Measurements from ENCODE around the gene FAAP20. TPM values are rescaled to one million over a fixed set of nuclear protein-coding genes. Genes with fewer than 3 reads are reported as not detected.
A peak's percentile ranks its signal among the peaks of the same experiment; 100 is the strongest.

FAAP20 gene
- total and polyA plus RNA-seq, 9 of the 15 experiments (the other 6 are each of a cell fraction or from before 2014, with no cell fraction given): 0.58 to 143 (median 9.9) TPM

DNA sequence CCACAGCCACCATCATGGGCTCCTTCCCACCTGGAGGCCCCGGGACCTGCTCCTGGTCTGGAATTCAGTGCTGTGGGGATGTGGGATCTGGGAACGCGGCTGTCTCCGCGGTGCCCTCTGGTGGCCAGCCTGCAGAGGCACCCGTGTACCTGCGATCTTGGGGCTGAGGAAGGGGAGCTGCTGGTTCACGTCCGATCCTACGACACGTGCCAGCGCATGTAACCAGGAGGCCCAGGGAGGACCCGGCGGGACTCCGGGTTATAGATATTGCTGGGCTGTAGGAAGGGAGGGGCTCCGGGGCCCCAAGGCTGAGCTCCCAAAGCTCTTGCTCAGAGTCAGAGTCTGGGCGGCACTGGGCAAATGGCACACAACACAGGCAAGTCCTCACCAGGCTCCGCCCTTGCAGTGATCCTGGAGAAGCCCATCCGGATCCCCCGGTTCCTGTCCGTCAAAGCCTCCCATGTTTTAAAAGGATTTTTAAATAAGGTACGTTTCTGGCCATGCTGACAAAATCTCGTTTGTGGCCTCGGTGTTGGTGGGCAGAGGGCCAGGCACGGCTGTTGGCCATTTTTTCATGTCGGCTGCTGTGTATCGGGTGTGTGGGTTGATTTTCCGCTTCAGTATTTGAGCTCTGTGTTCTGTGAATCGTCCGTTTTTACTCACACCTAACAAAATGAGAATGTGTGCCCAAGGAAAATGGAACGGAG, 20.1 kb downstream of the FAAP20 start (continued):
- TF ChIP-seq, protein P1, sequence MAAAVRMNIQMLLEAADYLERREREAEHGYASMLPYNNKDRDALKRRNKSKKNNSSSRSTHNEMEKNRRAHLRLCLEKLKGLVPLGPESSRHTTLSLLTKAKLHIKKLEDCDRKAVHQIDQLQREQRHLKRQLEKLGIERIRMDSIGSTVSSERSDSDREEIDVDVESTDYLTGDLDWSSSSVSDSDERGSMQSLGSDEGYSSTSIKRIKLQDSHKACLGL (CRISPR knock-in tag; IDR thresholded peaks at IDR 0.05; ENCODE audit: borderline replicate concordance, poor library complexity, severe bottlenecking): no peak
- TF ChIP-seq, protein P2, sequence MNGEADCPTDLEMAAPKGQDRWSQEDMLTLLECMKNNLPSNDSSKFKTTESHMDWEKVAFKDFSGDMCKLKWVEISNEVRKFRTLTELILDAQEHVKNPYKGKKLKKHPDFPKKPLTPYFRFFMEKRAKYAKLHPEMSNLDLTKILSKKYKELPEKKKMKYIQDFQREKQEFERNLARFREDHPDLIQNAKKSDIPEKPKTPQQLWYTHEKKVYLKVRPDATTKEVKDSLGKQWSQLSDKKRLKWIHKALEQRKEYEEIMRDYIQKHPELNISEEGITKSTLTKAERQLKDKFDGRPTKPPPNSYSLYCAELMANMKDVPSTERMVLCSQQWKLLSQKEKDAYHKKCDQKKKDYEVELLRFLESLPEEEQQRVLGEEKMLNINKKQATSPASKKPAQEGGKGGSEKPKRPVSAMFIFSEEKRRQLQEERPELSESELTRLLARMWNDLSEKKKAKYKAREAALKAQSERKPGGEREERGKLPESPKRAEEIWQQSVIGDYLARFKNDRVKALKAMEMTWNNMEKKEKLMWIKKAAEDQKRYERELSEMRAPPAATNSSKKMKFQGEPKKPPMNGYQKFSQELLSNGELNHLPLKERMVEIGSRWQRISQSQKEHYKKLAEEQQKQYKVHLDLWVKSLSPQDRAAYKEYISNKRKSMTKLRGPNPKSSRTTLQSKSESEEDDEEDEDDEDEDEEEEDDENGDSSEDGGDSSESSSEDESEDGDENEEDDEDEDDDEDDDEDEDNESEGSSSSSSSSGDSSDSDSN (IDR thresholded peaks at IDR 0.05; ENCODE audit: borderline replicate concordance in 1 of 2, low read depth in 2 of 2, low read length in 2 of 2): no peak
- TF ChIP-seq MTA3 (IDR thresholded peaks at IDR 0.05; ENCODE audit: borderline replicate concordance) (0 out of 2 replicates have a peak, but pooled peaks have one; percentile 47), CBX1 (IDR thresholded peaks at IDR 0.05; ENCODE audit: low read depth) (no peak), NFRKB (IDR thresholded peaks at IDR 0.05; ENCODE audit: low read depth) (no peak), EZH2 (IDR thresholded peaks at IDR 0.05; ENCODE audit: borderline replicate concordance, low read depth, low read length) (no peak), KAT7 (CRISPR knock-in tag; IDR thresholded peaks at IDR 0.05; ENCODE audit: borderline replicate concordance) (no peak), DPF2 (IDR thresholded peaks at IDR 0.05) (no peak), ZNF766 (CRISPR knock-in tag; conservative IDR thresholded peaks at IDR 0.05) (no peak), CC2D1A (IDR thresholded peaks at IDR 0.05) (no peak), ZNF3 (CRISPR knock-in tag; IDR thresholded peaks at IDR 0.05) (no peak), NEUROD1 (IDR thresholded peaks at IDR 0.05; ENCODE audit: borderline replicate concordance, low read depth, low read length, partially characterized antibody) (no peak), CBX3 (IDR thresholded peaks at IDR 0.05; ENCODE audit: borderline replicate concordance in 1 of 2, low read length in 2 of 2) (no peak), ZNF589 (CRISPR knock-in tag; IDR thresholded peaks at IDR 0.05; ENCODE audit: low read depth) (no peak), YBX1 (IDR thresholded peaks at IDR 0.05) (no peak), TARDBP (IDR thresholded peaks at IDR 0.05) (no peak), SLC30A9 (CRISPR knock-in tag; IDR thresholded peaks at IDR 0.05) (no peak), ASH1L (IDR thresholded peaks at IDR 0.05; ENCODE audit: borderline replicate concordance, low read depth, partially characterized antibody) (no peak), TEAD4 (IDR thresholded peaks at IDR 0.05; ENCODE audit: low read length) (peak; percentile 21; the same call in 1 of the 2 replicates), TEAD4 (CRISPR knock-in tag; IDR thresholded peaks at IDR 0.05; ENCODE audit: borderline replicate concordance) (no peak; the same call in 1 of the 2 replicates), CAMTA2 (CRISPR knock-in tag; conservative IDR thresholded peaks at IDR 0.05) (no peak), BCOR (IDR thresholded peaks at IDR 0.05) (peak; percentile 44; the same call in 1 of the 2 replicates)
- TF ChIP-seq, protein P3, sequence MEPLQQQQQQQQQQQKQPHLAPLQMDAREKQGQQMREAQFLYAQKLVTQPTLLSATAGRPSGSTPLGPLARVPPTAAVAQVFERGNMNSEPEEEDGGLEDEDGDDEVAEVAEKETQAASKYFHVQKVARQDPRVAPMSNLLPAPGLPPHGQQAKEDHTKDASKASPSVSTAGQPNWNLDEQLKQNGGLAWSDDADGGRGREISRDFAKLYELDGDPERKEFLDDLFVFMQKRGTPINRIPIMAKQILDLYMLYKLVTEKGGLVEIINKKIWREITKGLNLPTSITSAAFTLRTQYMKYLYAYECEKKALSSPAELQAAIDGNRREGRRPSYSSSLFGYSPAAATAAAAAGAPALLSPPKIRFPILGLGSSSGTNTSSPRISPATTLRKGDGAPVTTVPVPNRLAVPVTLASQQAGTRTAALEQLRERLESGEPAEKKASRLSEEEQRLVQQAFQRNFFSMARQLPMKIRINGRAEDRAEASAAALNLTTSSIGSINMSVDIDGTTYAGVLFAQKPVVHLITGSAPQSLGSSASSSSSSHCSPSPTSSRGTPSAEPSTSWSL (CRISPR knock-in tag; IDR thresholded peaks at IDR 0.05; ENCODE audit: borderline replicate concordance): no peak
- TF ChIP-seq, protein P4, sequence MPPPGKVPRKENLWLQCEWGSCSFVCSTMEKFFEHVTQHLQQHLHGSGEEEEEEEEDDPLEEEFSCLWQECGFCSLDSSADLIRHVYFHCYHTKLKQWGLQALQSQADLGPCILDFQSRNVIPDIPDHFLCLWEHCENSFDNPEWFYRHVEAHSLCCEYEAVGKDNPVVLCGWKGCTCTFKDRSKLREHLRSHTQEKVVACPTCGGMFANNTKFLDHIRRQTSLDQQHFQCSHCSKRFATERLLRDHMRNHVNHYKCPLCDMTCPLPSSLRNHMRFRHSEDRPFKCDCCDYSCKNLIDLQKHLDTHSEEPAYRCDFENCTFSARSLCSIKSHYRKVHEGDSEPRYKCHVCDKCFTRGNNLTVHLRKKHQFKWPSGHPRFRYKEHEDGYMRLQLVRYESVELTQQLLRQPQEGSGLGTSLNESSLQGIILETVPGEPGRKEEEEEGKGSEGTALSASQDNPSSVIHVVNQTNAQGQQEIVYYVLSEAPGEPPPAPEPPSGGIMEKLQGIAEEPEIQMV (tag; conservative IDR thresholded peaks at IDR 0.05; ENCODE audit: low read depth): no peak
